DOHH2 (cell line): Measurements from ENCODE around the gene IL20RB.

ENCODE experiments used
- H3F3A ChIP-seq: fragments of 200-600 bp; sonication (generic), shearing (Covaris generic); 2 replicates; pipeline ENCODE4 v1.6.0; 2016; ENCODE audit warnings: antibody characterized with exemption, mild to moderate bottlenecking; ENCODE audit not compliant: control insufficient read depth, insufficient read depth
- H3K27ac ChIP-seq: fragments of 200-600 bp; sonication (generic); 2 replicates; pipeline ENCODE4 v1.5.1; 2014; ENCODE audit warnings: low read depth, mild to moderate bottlenecking, low read length, moderate library complexity
- H3K27me3 ChIP-seq: fragments of 200-600 bp; sonication (generic); 2 replicates; pipeline ENCODE4 v1.6.1; 2014; ENCODE audit warnings: mild to moderate bottlenecking, low read length, mixed read lengths; ENCODE audit not compliant: control insufficient read depth
- H3K36me3 ChIP-seq: fragments of 200-600 bp; sonication (generic); 2 replicates; pipeline ENCODE4 v1.6.1; 2014; ENCODE audit warnings: mild to moderate bottlenecking, low read length, moderate library complexity, mixed read lengths; ENCODE audit not compliant: control insufficient read depth
- H3K4me1 ChIP-seq: fragments of 200-600 bp; sonication (generic); 2 replicates; pipeline ENCODE4 v1.6.1; 2014; ENCODE audit warnings: mild to moderate bottlenecking, low read length, mixed read lengths; ENCODE audit not compliant: control insufficient read depth
- H3K4me2 ChIP-seq: fragments of 200-600 bp; sonication (generic); 2 replicates; pipeline ENCODE4 v1.6.0; 2014; ENCODE audit warnings: mild to moderate bottlenecking, low read length, moderate library complexity
- H3K4me3 ChIP-seq: fragments of 200-600 bp; sonication (generic); 2 replicates; pipeline ENCODE4 v1.5.1; 2014; ENCODE audit warnings: mild to moderate bottlenecking, low read length, mixed read lengths
- H3K79me2 ChIP-seq: fragments of 200-600 bp; sonication (generic); 2 replicates; pipeline ENCODE4 v1.6.1; 2014; ENCODE audit warnings: mild to moderate bottlenecking, low read length, mixed read lengths; ENCODE audit not compliant: control insufficient read depth
- H3K9me2 ChIP-seq: fragments of 200-600 bp; sonication (generic); replicated peaks from 2 replicates; pipeline ENCODE4 v1.6.1; 2014; ENCODE audit warnings: mild to moderate bottlenecking, low read length, mixed read lengths; ENCODE audit not compliant: control insufficient read depth
- H3K9me3 ChIP-seq: fragments of 200-600 bp; sonication (generic); 2 replicates; pipeline ENCODE4 v1.6.1; 2014; ENCODE audit warnings: antibody characterized with exemption, low read length, mixed read lengths; ENCODE audit not compliant: control insufficient read depth, insufficient read depth
- H4K20me1 ChIP-seq: fragments of 200-600 bp; sonication (generic); 2 replicates; pipeline ENCODE4 v1.6.0; 2014; ENCODE audit warnings: low read depth, mild to moderate bottlenecking, antibody characterized with exemption, low read length, moderate library complexity; ENCODE audit not compliant: control insufficient read depth, insufficient read depth
- EZH2phosphoT487 ChIP-seq: fragments of 200-600 bp; sonication (generic); IDR thresholded peaks from 2 replicates; pipeline ENCODE4 v1.6.1; 2017; ENCODE audit warnings: borderline replicate concordance, mild to moderate bottlenecking, antibody characterized with exemption, low read length, moderate library complexity, mixed read lengths
- TF ChIP-seq, protein P1 (sequence below): fragments of 200-600 bp; sonication (generic); IDR thresholded peaks from one replicate; pipeline ENCODE4 v1.5.1; 2014; ENCODE audit warnings: antibody characterized with exemption, mild to moderate bottlenecking, low read depth, low read length; ENCODE audit not compliant: poor library complexity, severe bottlenecking

IL20RB gene

GRCh38 chr3:136925425-136926190 is 32.2 kb upstream of the IL20RB start:
- H3K27ac ChIP-seq, result peak overlapping the region; percentile 45
- no peaks in the 10 kb centered on the region for H3K27me3 ChIP-seq
- peaks cover 30% of the 10 kb centered on the region for H3K4me1 ChIP-seq
- no peaks in the 10 kb centered on the region for H3K9me3 ChIP-seq
- H3K4me3 ChIP-seq, result peak overlapping the region; percentile 57
- peaks cover 15% of the 10 kb centered on the region for H3K36me3 ChIP-seq
- H4K20me1 ChIP-seq, result no peaks in the 10 kb centered on the region
- peaks cover 66% of the 10 kb centered on the region for H3K79me2 ChIP-seq
- H3K4me2 ChIP-seq, result peak overlapping the region; percentile 71
- TF ChIP-seq EZH2phosphoT487, result no peak
- TF ChIP-seq, protein P1, sequence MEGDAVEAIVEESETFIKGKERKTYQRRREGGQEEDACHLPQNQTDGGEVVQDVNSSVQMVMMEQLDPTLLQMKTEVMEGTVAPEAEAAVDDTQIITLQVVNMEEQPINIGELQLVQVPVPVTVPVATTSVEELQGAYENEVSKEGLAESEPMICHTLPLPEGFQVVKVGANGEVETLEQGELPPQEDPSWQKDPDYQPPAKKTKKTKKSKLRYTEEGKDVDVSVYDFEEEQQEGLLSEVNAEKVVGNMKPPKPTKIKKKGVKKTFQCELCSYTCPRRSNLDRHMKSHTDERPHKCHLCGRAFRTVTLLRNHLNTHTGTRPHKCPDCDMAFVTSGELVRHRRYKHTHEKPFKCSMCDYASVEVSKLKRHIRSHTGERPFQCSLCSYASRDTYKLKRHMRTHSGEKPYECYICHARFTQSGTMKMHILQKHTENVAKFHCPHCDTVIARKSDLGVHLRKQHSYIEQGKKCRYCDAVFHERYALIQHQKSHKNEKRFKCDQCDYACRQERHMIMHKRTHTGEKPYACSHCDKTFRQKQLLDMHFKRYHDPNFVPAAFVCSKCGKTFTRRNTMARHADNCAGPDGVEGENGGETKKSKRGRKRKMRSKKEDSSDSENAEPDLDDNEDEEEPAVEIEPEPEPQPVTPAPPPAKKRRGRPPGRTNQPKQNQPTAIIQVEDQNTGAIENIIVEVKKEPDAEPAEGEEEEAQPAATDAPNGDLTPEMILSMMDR, result no peak
- no peaks in the 10 kb centered on the region for H3K9me2 ChIP-seq
- no peaks in the 10 kb centered on the region; the same call in 1 of the 2 replicates for H3F3A ChIP-seq

GRCh38 chr3:136928240-136928639 is 29.5 kb upstream of the IL20RB start:
- no peaks in the 10 kb centered on the region for H4K20me1 ChIP-seq
- H3K4me1 ChIP-seq, result peaks cover 53% of the 10 kb centered on the region

GRCh38 chr3:136929977-136930670 is 27.7 kb upstream of the IL20RB start:
- Histone ChIP-seq H3K4me3 (no peak overlapping the region), H3K9me2 (no peaks in the 10 kb centered on the region), H3K4me2 (no peak overlapping the region), H3K9me3 (no peaks in the 10 kb centered on the region), H4K20me1 (no peaks in the 10 kb centered on the region), H3K79me2 (peaks cover 48% of the 10 kb centered on the region), H3F3A (peaks cover 8% of the 10 kb centered on the region), H3K27ac (no peak overlapping the region), H3K4me1 (peaks cover 53% of the 10 kb centered on the region), H3K36me3 (peaks cover 21% of the 10 kb centered on the region), H3K27me3 (no peaks in the 10 kb centered on the region)
- TF ChIP-seq EZH2phosphoT487, result no peak
- TF ChIP-seq, protein P1, result no peak

More at GRCh38 chr3:136928240-136928639, 29.5 kb upstream of the IL20RB start:
- Histone ChIP-seq H3K36me3 (peaks cover 21% of the 10 kb centered on the region), H3K79me2 (peaks cover 57% of the 10 kb centered on the region), H3K9me2 (no peaks in the 10 kb centered on the region), H3K27ac (no peak overlapping the region), H3K4me2 (no peak overlapping the region), H3K27me3 (no peaks in the 10 kb centered on the region), H3K4me3 (no peak overlapping the region), H3F3A (peaks cover 4% of the 10 kb centered on the region; the same call in 1 of the 2 replicates), H3K9me3 (no peaks in the 10 kb centered on the region)
- TF ChIP-seq EZH2phosphoT487, result no peak
- TF ChIP-seq, protein P1, result no peak
